Spleen (tissue), 7 donors: ENCODE measurements around the gene GLIS1.

ENCODE experiments used
- CTCF ChIP-seq, 11 experiments: fragments of 200-600 bp in 7 of 11; fragments of 450-650 bp in 4 of 11; sonication (generic) in 4 of 11; IDR thresholded peaks in 8 of 11; conservative IDR thresholded peaks in 3 of 11; 1 replicate in 7 of 11; 2 replicates in 4 of 11; pipeline versions ENCODE4 v1.4.0 to v1.8.0; 2016 to 2021; ENCODE audit warnings: antibody characterized with exemption in 11 of 11, inconsistent platforms in 4 of 11, mild to moderate bottlenecking in 1 of 11
- POLR2A ChIP-seq, 3 donors: fragments of 450-650 bp; IDR thresholded peaks; one replicate each; pipeline ENCODE4 v1.5.1; 2017; ENCODE audit warnings: antibody characterized with exemption in 3 of 3, mild to moderate bottlenecking in 1 of 3
- POLR2AphosphoS5 ChIP-seq, 3 donors: sonication (generic); formaldehyde crosslinking; IDR thresholded peaks; one replicate each; pipeline ENCODE4 v1.5.1; 2017; ENCODE audit warnings: antibody characterized with exemption in 3 of 3
- donor health status: DM: no; HTN: no; CAD: no; lungs with moderate emphysema.
- donor health status: DM: no; HTN: no; CAD: no.
- donor health status: DM: no; HTN: no; CAD: no.

GRCh38 chr1:53710584-53710983 is 28.4 kb downstream of the GLIS1 start:
- TF ChIP-seq POLR2AphosphoS5 (IDR thresholded peaks at IDR 0.05) (no peak), CTCF (IDR thresholded peaks at IDR 0.05 in 8 of 11, conservative IDR thresholded peaks at IDR 0.05 in 3 of 11) (no peak), POLR2A (IDR thresholded peaks at IDR 0.05) (no peak)
